ENCODE measurements around the gene LENG8. TPM values are rescaled to one million over a fixed set of nuclear protein-coding genes. Genes with fewer than 3 reads are reported as not detected.

Gene LENG8
- total and polyA plus RNA-seq, 2 of the 13 experiments (the other 11 are each of a cell fraction or from before 2014, with no cell fraction given), result 14.3 to 41.9 TPM

DNA sequence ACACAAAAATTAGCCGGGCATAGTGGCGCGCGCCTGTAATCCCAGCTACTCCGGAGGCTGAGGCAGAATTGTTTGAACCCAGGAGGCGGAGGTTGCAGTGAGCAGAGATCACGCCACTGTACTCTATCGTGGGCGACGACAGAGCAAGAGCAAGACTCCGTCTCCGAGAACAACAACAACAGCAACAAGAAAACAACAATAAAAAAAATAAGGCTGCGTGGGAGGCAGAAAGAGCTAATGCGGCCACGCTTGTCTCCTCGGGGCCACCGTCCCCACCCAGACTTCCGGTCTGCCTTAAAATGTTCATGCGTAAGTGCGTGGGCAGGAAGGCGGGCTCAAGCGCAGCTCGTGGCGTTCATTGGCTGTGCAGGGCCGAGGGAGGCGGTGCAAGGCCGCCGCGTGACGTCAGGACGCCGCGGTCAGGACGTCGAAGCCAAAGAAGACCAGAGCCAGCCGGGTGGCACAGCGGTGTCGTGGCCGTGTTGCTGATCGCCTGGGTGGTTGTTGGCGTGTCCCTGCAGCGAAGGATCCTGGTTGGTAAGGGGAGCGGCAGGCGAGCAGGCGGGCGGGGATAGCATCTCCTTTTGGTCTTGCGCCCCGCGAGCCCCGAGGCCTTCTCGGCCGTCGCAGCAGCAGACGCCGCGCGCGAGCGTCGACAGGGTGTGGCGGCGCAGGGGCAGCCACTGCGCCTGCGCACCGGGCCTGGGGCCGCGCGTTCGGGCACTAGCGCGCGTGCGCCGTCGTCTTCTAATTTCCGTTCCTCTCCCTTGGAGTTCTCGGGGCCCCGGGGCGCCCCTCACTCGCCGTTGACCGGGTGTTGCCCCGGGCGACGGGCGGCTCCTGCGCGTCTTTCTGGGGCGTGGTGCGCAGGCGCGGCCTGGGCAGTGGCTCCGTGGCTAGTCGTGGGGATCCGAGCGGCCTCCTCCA, at the start of gene LENG8 (continued):
- TF ChIP-seq, protein P1, sequence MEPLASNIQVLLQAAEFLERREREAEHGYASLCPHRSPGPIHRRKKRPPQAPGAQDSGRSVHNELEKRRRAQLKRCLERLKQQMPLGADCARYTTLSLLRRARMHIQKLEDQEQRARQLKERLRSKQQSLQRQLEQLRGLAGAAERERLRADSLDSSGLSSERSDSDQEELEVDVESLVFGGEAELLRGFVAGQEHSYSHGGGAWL (CRISPR knock-in tag; IDR thresholded peaks at IDR 0.05), result peak; percentile 78
- TF ChIP-seq THAP11 (CRISPR knock-in tag; IDR thresholded peaks at IDR 0.05) (peak; percentile 91), HNRNPLL (IDR thresholded peaks at IDR 0.05; ENCODE audit: low read depth, low read length, poor library complexity, severe bottlenecking) (peak; percentile 69), TARDBP (CRISPR knock-in tag; IDR thresholded peaks at IDR 0.05) (peak; percentile 92), SRF (IDR thresholded peaks at IDR 0.05; ENCODE audit: low read depth, low read length) (peak; percentile 96), ZNF788 (CRISPR knock-in tag; IDR thresholded peaks at IDR 0.05; ENCODE audit: borderline replicate concordance) (peak; percentile 80; the same call in 1 of the 2 replicates), FOXA1 (IDR thresholded peaks at IDR 0.05) (no peak), FOXA1 (CRISPR knock-in tag; IDR thresholded peaks at IDR 0.05) (no peak), TBL1XR1 (IDR thresholded peaks at IDR 0.05; ENCODE audit: borderline replicate concordance, low read length, partially characterized antibody) (peak; percentile 34), BORCS8-MEF2B (CRISPR knock-in tag; IDR thresholded peaks at IDR 0.05) (peak; percentile 48; the same call in 1 of the 2 replicates), ZNF430 (CRISPR knock-in tag; IDR thresholded peaks at IDR 0.05) (peak; percentile 92), PHF21A (CRISPR knock-in tag; IDR thresholded peaks at IDR 0.05) (peak; percentile 20; the same call in 1 of the 2 replicates), KAT8 (CRISPR knock-in tag; IDR thresholded peaks at IDR 0.05) (peak; percentile 93), EED (CRISPR knock-in tag; IDR thresholded peaks at IDR 0.05) (peak; percentile 64; the same call in 1 of the 2 replicates), ZNF652 (CRISPR knock-in tag; IDR thresholded peaks at IDR 0.05; ENCODE audit: borderline replicate concordance, low read depth) (no peak), ZFP1 (CRISPR knock-in tag; IDR thresholded peaks at IDR 0.05) (peak; percentile 56; the same call in 1 of the 2 replicates), SIX1 (CRISPR knock-in tag; IDR thresholded peaks at IDR 0.05; ENCODE audit: borderline replicate concordance) (no peak), ZNF335 (CRISPR knock-in tag; IDR thresholded peaks at IDR 0.05) (no peak), HOXA3 (CRISPR knock-in tag; IDR thresholded peaks at IDR 0.05) (peak; percentile 95)
- TF ChIP-seq, protein P2, sequence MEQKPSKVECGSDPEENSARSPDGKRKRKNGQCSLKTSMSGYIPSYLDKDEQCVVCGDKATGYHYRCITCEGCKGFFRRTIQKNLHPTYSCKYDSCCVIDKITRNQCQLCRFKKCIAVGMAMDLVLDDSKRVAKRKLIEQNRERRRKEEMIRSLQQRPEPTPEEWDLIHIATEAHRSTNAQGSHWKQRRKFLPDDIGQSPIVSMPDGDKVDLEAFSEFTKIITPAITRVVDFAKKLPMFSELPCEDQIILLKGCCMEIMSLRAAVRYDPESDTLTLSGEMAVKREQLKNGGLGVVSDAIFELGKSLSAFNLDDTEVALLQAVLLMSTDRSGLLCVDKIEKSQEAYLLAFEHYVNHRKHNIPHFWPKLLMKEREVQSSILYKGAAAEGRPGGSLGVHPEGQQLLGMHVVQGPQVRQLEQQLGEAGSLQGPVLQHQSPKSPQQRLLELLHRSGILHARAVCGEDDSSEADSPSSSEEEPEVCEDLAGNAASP (CRISPR knock-in tag; IDR thresholded peaks at IDR 0.05; ENCODE audit: borderline replicate concordance), result peak; percentile 49; the same call in 1 of the 2 replicates
- TF ChIP-seq, protein P3, sequence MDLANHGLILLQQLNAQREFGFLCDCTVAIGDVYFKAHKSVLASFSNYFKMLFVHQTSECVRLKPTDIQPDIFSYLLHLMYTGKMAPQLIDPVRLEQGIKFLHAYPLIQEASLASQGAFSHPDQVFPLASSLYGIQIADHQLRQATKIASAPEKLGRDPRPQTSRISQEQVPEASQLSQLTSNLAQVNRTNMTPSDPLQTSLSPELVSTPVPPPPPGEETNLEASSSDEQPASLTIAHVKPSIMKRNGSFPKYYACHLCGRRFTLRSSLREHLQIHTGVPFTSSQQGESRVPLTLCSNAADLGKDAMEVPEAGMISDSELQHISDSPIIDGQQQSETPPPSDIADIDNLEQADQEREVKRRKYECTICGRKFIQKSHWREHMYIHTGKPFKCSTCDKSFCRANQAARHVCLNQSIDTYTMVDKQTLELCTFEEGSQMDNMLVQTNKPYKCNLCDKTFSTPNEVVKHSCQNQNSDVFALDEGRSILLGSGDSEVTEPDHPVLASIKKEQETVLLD (CRISPR knock-in tag; IDR thresholded peaks at IDR 0.05; ENCODE audit: low read depth), result peak; percentile 64; the same call in 1 of the 2 replicates

Measured in HepG2 (cell line).